Measurements from ENCODE around the gene C11orf91. TPM values are rescaled to one million over a fixed set of nuclear protein-coding genes. Genes with fewer than 3 reads are reported as not detected.
A peak's percentile ranks its signal among the peaks of the same experiment; 100 is the strongest.
"Not testable (repeated sequence)": the region's sequence is repeated elsewhere in the genome, so short reads cannot be mapped to it uniquely, and the experiment has no call there.

Gene C11orf91
- total RNA-seq, 1 donor from 2014 or later = not detected

- Histone ChIP-seq H3K9me3 (ENCODE audit: control insufficient read depth in 3 of 3, low read length in 3 of 3) (no peaks in the 10 kb centered on the region), H3K27me3 (ENCODE audit: control insufficient read depth in 3 of 3, insufficient read depth in 3 of 3, low read length in 3 of 3) (peaks cover 0 to 2% (median 0%) of the 10 kb centered on the region in 3 donors), H3K4me1 (ENCODE audit: control insufficient read depth in 3 of 3, insufficient read depth in 3 of 3, low read length in 3 of 3) (no peaks in the 10 kb centered on the region), H3K4me3 (ENCODE audit: low read length in 3 of 3) (no peak overlapping the region), H3K27ac (ENCODE audit: low read depth, low read length) (no peak overlapping the region), H3K9ac (ENCODE audit: low read depth in 1 of 3, low read length in 3 of 3) (no peak overlapping the region), H3K36me3 (ENCODE audit: control insufficient read depth in 3 of 3, insufficient read depth in 3 of 3, low read length in 3 of 3) (no peaks in the 10 kb centered on the region)
These were observed 18.6 kb downstream of the C11orf91 start for GRCh38 chr11:33682019-33682418.

GRCh38 chr11:33678616-33679015 lies 22.0 kb downstream of the C11orf91 start:
- not testable (repeated sequence) for H3K4me1 ChIP-seq (ENCODE audit: control insufficient read depth in 3 of 3, insufficient read depth in 3 of 3, low read length in 3 of 3); H3K9ac ChIP-seq (ENCODE audit: low read depth in 1 of 3, low read length in 3 of 3); H3K27me3 ChIP-seq (ENCODE audit: control insufficient read depth in 3 of 3, insufficient read depth in 3 of 3, low read length in 3 of 3)

DNA sequence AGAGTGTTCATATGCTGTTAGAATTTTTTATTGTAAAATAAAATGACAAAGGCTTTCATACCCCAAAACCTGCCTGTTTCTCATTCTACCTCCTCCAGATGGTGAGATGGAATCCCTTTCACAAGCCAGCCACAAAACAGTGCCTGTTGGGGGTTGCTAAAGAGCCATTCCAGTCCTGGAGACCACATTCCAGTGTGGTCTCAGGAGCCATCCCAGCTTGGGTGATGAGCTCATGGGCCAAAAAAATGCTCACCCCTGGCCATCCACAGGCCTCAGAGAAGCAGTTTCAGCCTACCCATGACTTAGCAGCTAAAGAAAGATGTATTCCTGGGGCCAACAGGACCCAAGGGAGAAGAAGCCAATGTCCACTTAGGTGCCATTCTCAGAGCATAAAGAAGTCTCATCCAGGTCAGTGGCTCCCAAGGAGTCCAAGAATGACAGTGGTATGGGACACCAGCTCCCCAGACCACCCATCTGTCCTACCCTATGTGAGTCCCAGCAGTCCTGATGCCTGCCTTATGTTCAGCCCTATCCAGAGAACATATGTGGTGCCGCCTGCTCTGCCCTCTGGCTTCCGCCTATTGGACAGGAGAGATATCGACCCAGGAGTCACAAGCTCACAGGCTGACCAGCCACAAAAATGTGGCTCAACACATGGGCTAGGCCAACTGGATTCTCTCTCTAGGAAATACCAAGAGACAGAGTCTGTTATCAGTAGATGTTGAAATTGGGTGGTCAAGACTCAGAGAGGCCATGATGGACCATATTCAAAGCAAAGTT lies 26.4 kb downstream of the C11orf91 start:
- Histone ChIP-seq H3K4me1 (ENCODE audit: control insufficient read depth in 3 of 3, insufficient read depth in 3 of 3, low read length in 3 of 3) (peaks cover 0 to 8% (median 5%) of the 10 kb centered on the region in 3 donors), H3K9me3 (ENCODE audit: control insufficient read depth in 3 of 3, low read length in 3 of 3) (no peaks in the 10 kb centered on the region), H3K4me3 (ENCODE audit: low read length in 3 of 3) (no peak overlapping the region), H3K36me3 (ENCODE audit: control insufficient read depth in 3 of 3, insufficient read depth in 3 of 3, low read length in 3 of 3) (no peaks in the 10 kb centered on the region), H3K9ac (ENCODE audit: low read depth in 1 of 3, low read length in 3 of 3) (no peak overlapping the region), H3K27me3 (ENCODE audit: control insufficient read depth in 3 of 3, insufficient read depth in 3 of 3, low read length in 3 of 3) (no peaks in the 10 kb centered on the region), H3K27ac (ENCODE audit: low read depth, low read length) (no peak overlapping the region)

More at GRCh38 chr11:33678616-33679015, 22.0 kb downstream of the C11orf91 start:
- not testable (repeated sequence) for H3K9me3 ChIP-seq (ENCODE audit: control insufficient read depth in 3 of 3, low read length in 3 of 3); H3K27ac ChIP-seq (ENCODE audit: low read depth, low read length); H3K36me3 ChIP-seq (ENCODE audit: control insufficient read depth in 3 of 3, insufficient read depth in 3 of 3, low read length in 3 of 3); H3K4me3 ChIP-seq (ENCODE audit: low read length in 3 of 3)

- Histone ChIP-seq H3K9me3 (ENCODE audit: control insufficient read depth in 3 of 3, low read length in 3 of 3) (no peaks in the 10 kb centered on the region), H3K36me3 (ENCODE audit: control insufficient read depth in 3 of 3, insufficient read depth in 3 of 3, low read length in 3 of 3) (no peaks in the 10 kb centered on the region), H3K9ac (ENCODE audit: low read depth in 1 of 3, low read length in 3 of 3) (no peak overlapping the region), H3K27ac (ENCODE audit: low read depth, low read length) (no peak overlapping the region), H3K4me3 (ENCODE audit: low read length in 3 of 3) (no peak overlapping the region), H3K27me3 (ENCODE audit: control insufficient read depth in 3 of 3, insufficient read depth in 3 of 3, low read length in 3 of 3) (no peaks in the 10 kb centered on the region), H3K4me1 (ENCODE audit: control insufficient read depth in 3 of 3, insufficient read depth in 3 of 3, low read length in 3 of 3) (peaks cover 0 to 14% (median 9%) of the 10 kb centered on the region in 3 donors)
These were observed 28.4 kb downstream of the C11orf91 start for GRCh38 chr11:33672273-33672672.

- H3K27ac ChIP-seq (ENCODE audit: low read depth, low read length) = no peak overlapping the region
- no peaks in the 10 kb centered on the region for H3K36me3 ChIP-seq (ENCODE audit: control insufficient read depth in 3 of 3, insufficient read depth in 3 of 3, low read length in 3 of 3)
- no peaks in the 10 kb centered on the region for H3K27me3 ChIP-seq (ENCODE audit: control insufficient read depth in 3 of 3, insufficient read depth in 3 of 3, low read length in 3 of 3)
- H3K9ac ChIP-seq (ENCODE audit: low read depth in 1 of 3, low read length in 3 of 3) = no peak overlapping the region
- peaks cover 0 to 14% (median 9%) of the 10 kb centered on the region in 3 donors for H3K4me1 ChIP-seq (ENCODE audit: control insufficient read depth in 3 of 3, insufficient read depth in 3 of 3, low read length in 3 of 3)
- H3K9me3 ChIP-seq (ENCODE audit: control insufficient read depth in 3 of 3, low read length in 3 of 3) = no peaks in the 10 kb centered on the region
- no peak overlapping the region for H3K4me3 ChIP-seq (ENCODE audit: low read length in 3 of 3)
These were observed 30.2 kb downstream of the C11orf91 start for GRCh38 chr11:33670250-33671011.

DNA sequence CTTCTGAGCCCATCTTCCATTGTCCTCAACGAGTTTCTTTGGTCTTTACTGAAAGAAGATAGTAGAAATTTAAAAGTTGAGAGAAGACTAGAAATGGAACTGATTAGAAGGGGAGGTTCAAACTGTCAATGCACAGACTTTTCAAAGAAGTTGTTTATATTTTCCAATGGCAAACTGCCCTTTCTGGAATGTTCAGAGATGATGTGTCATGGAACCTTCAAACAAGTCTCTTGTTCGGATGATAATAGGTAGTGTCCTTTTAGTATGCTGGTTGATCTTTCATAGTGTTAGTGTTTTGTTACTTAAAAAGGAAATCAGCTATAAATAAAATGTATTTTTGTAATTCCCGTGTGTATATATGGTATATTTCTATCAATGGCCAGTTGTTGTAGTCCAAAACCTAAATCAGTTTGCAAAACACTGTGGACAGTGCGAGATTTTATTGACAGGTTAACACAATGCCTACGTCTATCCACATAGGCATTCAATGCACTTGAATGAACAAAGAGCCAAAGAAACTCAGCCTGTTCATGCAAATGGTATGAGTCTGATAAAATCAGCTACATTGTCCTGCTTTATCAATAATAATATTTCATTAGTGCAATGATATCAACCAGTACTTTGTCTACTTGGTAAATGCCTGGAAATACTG lies 30.9 kb downstream of the C11orf91 start:
- H3K9me3 ChIP-seq (ENCODE audit: control insufficient read depth in 3 of 3, low read length in 3 of 3) = no peaks in the 10 kb centered on the region
- H3K9ac ChIP-seq (ENCODE audit: low read depth in 1 of 3, low read length in 3 of 3) = no peak overlapping the region
- H3K27ac ChIP-seq (ENCODE audit: low read depth, low read length) = no peak overlapping the region
- no peak overlapping the region for H3K4me3 ChIP-seq (ENCODE audit: low read length in 3 of 3)
- no peaks in the 10 kb centered on the region for H3K27me3 ChIP-seq (ENCODE audit: control insufficient read depth in 3 of 3, insufficient read depth in 3 of 3, low read length in 3 of 3)
- peaks cover 0 to 17% (median 9%) of the 10 kb centered on the region in 3 donors for H3K4me1 ChIP-seq (ENCODE audit: control insufficient read depth in 3 of 3, insufficient read depth in 3 of 3, low read length in 3 of 3)
- no peaks in the 10 kb centered on the region for H3K36me3 ChIP-seq (ENCODE audit: control insufficient read depth in 3 of 3, insufficient read depth in 3 of 3, low read length in 3 of 3)

GRCh38 chr11:33668951-33669596 lies 31.6 kb downstream of the C11orf91 start:
- Histone ChIP-seq H3K36me3 (ENCODE audit: control insufficient read depth in 3 of 3, insufficient read depth in 3 of 3, low read length in 3 of 3) (no peaks in the 10 kb centered on the region), H3K4me3 (ENCODE audit: low read length in 3 of 3) (peak overlapping the region in 1 of 3 donors; percentile 3), H3K27ac (ENCODE audit: low read depth, low read length) (no peak overlapping the region), H3K4me1 (ENCODE audit: control insufficient read depth in 3 of 3, insufficient read depth in 3 of 3, low read length in 3 of 3) (peaks cover 0 to 12% (median 6%) of the 10 kb centered on the region in 3 donors), H3K27me3 (ENCODE audit: control insufficient read depth in 3 of 3, insufficient read depth in 3 of 3, low read length in 3 of 3) (no peaks in the 10 kb centered on the region), H3K9me3 (ENCODE audit: control insufficient read depth in 3 of 3, low read length in 3 of 3) (no peaks in the 10 kb centered on the region), H3K9ac (ENCODE audit: low read depth in 1 of 3, low read length in 3 of 3) (no peak overlapping the region)

DNA sequence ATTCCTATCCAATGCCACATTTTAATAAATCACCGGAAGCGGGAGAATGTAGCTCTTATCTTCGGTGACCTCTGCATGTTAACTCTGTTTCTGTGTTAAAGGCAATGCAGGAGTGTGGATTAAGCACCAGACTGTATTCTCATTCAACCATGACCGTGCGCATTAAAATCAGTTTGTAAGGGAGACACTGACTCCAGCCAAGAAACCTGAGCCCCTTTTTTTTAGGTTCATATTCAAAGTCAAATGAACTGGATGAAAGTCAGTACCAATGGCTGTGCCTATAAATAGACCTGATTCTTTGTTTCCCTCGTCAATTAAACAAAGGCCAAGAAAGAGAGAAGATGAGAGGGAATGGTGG lies 32.2 kb downstream of the C11orf91 start:
- Histone ChIP-seq H3K4me1 (ENCODE audit: control insufficient read depth in 3 of 3, insufficient read depth in 3 of 3, low read length in 3 of 3) (peaks cover 0 to 12% (median 4%) of the 10 kb centered on the region in 3 donors), H3K9ac (ENCODE audit: low read depth in 1 of 3, low read length in 3 of 3) (no peak overlapping the region), H3K27me3 (ENCODE audit: control insufficient read depth in 3 of 3, insufficient read depth in 3 of 3, low read length in 3 of 3) (no peaks in the 10 kb centered on the region), H3K27ac (ENCODE audit: low read depth, low read length) (no peak overlapping the region), H3K36me3 (ENCODE audit: control insufficient read depth in 3 of 3, insufficient read depth in 3 of 3, low read length in 3 of 3) (no peaks in the 10 kb centered on the region), H3K4me3 (ENCODE audit: low read length in 3 of 3) (no peak overlapping the region), H3K9me3 (ENCODE audit: control insufficient read depth in 3 of 3, low read length in 3 of 3) (no peaks in the 10 kb centered on the region)

DNA sequence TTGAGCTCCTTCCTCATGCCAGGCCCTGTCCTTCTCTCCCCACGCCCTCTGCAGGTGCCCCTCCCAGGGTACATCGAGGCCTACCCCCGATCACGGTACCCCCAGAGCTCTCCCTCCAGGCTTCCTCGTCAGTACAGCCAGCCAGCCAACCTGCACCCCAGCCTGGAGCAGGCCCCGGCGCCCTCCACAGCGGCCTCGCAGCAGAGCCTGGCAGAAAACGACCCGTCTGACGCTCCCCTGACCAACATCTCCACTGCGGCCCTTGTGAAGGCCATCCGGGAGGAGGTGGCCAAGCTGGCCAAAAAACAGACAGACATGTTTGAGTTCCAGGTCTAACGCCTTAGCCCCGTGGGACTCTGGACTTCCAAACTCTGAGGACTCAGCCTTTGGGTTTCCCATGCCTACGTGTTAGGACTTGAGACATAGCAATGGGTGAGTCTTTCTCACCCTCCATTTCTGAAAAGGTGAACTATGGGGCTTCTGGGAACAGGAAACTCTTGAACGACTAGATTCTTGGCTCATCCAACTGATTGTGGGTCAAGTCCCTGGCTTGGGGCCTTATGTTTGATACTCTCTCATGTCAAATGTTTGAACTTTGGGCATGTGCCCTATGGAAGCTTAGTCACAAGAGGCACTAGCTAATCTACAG lies 32.7 kb downstream of the C11orf91 start:
- Histone ChIP-seq H3K9ac (ENCODE audit: low read depth in 1 of 3, low read length in 3 of 3) (no peak overlapping the region), H3K27me3 (ENCODE audit: control insufficient read depth in 3 of 3, insufficient read depth in 3 of 3, low read length in 3 of 3) (no peaks in the 10 kb centered on the region), H3K4me3 (ENCODE audit: low read length in 3 of 3) (no peak overlapping the region), H3K36me3 (ENCODE audit: control insufficient read depth in 3 of 3, insufficient read depth in 3 of 3, low read length in 3 of 3) (no peaks in the 10 kb centered on the region), H3K4me1 (ENCODE audit: control insufficient read depth in 3 of 3, insufficient read depth in 3 of 3, low read length in 3 of 3) (peaks cover 0 to 14% (median 4%) of the 10 kb centered on the region in 3 donors), H3K9me3 (ENCODE audit: control insufficient read depth in 3 of 3, low read length in 3 of 3) (no peaks in the 10 kb centered on the region), H3K27ac (ENCODE audit: low read depth, low read length) (no peak overlapping the region)
